PC-9 (cell line): Measurements from ENCODE around the gene MEI4.

Source experiments
- CTCF ChIP-seq: fragments of 200-600 bp; sonication (generic); conservative IDR thresholded peaks from 2 replicates; pipeline ENCODE4 v1.6.1; 2017; ENCODE audit warnings: mixed run types, antibody characterized with exemption, mild to moderate bottlenecking, moderate library complexity
- EZH2 ChIP-seq: fragments of 200-600 bp; sonication (generic); IDR thresholded peaks from 2 replicates; pipeline ENCODE4 v1.8.0; 2017; ENCODE audit warnings: antibody characterized with exemption, low read depth

- no peak for TF ChIP-seq CTCF
- TF ChIP-seq EZH2 = no peak
Measured at GRCh38 chr6:77653816-77654215, 977 bp downstream of the MEI4 start.
